ES-I3 (cell line): ENCODE results near the gene HTR2C.
"Not testable (repeated sequence)": the region's sequence is repeated elsewhere in the genome, so short reads cannot be mapped to it uniquely, and the experiment has no call there.

Source experiments
- H3K36me3 ChIP-seq: 2 replicates; pipeline ENCODE4 v1.6.1; 2013; ENCODE audit warnings: mild to moderate bottlenecking, low read length, control low read depth, moderate library complexity; ENCODE audit not compliant: insufficient read depth
- H3K4me1 ChIP-seq: 2 replicates; pipeline ENCODE4 v1.6.1; 2013; ENCODE audit warnings: mild to moderate bottlenecking, control low read depth, low read length; ENCODE audit not compliant: insufficient read depth
- H3K9ac ChIP-seq: 2 replicates; pipeline ENCODE4 v1.6.1; 2013; ENCODE audit warnings: low read depth, mild to moderate bottlenecking, low read length, moderate library complexity
- H3K9me3 ChIP-seq: 2 replicates; pipeline ENCODE4 v1.6.1; 2013; ENCODE audit warnings: mild to moderate bottlenecking, low read length, moderate library complexity; ENCODE audit not compliant: control insufficient read depth, insufficient read depth

HTR2C gene

DNA sequence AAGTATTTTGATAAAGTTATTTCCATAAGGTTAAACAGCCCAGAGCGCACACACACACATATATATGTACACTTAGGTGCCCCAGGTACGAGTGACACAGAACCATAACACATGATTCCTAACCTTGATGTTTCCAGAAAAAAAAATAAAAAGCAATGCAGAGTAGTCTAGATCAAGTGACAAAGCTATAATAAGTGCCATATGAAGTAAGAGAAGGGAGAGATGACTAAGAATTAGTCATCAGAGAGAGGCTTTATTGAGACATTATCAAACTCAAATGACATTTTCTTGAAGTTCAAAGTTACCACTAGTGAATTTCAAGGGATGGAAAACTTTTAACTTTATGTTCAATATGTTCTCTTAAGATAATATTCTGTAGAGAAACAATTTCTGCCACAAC, 215.0 kb downstream of the HTR2C start:
- Histone ChIP-seq H3K36me3 (no peaks in the 10 kb centered on the region), H3K9me3 (no peaks in the 10 kb centered on the region), H3K4me1 (no peaks in the 10 kb centered on the region), H3K9ac (no peak overlapping the region)

DNA sequence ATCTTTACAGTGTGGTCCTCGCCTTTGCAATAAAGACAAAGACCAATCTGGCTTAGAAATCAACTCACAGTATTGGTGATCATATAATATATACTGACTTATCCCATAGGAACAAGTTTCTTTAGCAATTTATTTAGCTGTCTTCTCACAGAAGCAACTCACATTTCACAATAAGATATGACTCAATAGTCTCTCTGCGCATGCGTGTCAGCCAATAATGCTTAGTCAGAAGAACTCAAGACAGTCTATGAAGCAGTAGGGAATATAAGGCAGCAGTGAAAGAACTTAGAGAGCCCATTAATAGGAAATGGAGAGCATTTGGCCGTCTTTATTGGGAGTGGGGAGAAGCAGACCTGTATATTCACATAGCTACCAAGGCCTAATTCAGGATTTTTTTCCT, 216.8 kb downstream of the HTR2C start:
- Histone ChIP-seq H3K4me1 (no peaks in the 10 kb centered on the region), H3K36me3 (no peaks in the 10 kb centered on the region), H3K9me3 (no peaks in the 10 kb centered on the region), H3K9ac (no peak overlapping the region)

DNA sequence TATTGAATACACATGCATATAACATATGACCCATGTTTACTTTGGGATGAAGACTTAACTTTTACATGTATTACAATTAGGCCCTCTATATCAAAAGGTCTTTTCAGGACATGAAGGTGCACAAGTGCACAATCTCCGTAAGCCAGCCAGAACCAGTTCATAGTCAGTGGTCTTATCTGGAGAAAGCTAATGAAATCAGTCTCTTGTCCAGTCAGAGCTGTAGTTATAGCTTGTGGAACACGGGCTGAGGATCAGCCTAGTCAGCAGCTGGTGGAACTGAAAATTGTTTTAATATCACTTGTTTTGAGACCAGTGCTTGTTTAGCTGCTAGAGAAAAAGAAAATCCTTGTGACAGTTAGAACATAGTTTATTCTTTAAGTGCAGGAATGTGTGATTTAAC, 235.6 kb downstream of the HTR2C start:
- Histone ChIP-seq H3K9ac (no peak overlapping the region), H3K9me3 (no peaks in the 10 kb centered on the region), H3K4me1 (no peaks in the 10 kb centered on the region), H3K36me3 (no peaks in the 10 kb centered on the region)

DNA sequence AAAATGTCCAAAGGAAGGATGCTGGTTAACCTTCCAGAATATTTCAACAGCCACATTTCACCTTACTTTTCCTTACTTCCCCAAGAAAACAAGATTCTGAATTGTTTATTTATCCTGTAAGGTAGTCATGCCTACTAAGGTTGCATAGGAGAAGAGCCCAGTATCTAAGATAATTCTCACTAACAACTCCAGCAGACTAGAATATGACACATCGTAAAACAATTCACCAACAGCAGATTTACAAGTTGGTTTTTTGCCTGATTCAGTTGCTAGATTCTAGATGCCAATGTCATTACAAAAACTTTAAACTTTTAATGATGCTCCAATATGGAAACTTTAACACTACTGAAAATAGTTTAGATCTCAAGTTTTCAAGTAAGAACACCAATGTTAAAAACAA, 257.2 kb downstream of the HTR2C start:
- H3K9ac ChIP-seq, result no peak overlapping the region
- H3K4me1 ChIP-seq, result no peaks in the 10 kb centered on the region
- no peaks in the 10 kb centered on the region for H3K36me3 ChIP-seq
- peaks cover 4% of the 10 kb centered on the region for H3K9me3 ChIP-seq

DNA sequence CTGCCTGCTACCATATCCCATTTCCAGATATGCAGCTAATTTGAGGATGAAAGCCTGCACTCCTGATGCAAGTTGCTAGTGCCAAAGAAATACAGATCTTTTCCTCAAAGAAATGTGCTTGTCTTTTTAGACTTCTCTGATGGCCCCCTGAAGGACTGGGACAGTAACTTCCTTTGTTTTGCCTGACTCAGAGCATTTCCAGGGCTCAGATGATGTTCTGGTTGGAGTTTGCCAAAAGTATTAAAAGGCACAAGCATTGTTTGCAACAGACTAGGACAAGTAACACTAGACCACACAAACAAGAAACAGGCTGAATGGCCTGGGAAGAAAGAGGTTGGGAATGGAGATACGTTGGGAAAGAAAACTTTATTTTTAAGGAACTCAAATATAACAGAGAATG, 258.3 kb downstream of the HTR2C start:
- Histone ChIP-seq H3K36me3 (no peaks in the 10 kb centered on the region), H3K9me3 (peaks cover 4% of the 10 kb centered on the region), H3K4me1 (no peaks in the 10 kb centered on the region), H3K9ac (no peak overlapping the region)

DNA sequence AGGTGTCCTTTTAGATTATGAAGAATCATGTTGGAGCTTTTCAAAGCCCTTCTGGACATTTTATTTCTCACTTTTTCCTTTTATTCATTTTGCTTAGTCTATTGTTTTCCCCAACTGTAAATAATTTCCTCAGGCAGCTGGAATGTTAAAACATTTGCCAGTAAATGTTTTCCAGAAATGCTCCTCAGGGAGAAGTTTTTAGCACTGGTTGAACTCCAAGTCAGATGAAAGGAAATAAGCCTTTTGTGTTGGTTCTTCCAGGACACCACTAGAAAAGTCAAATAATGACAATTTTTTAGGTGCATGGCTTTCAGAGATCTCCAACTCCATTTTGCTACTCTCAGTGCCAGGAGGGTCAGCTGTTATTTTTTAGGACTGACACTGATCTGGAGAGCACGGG, 305.6 kb downstream of the HTR2C start:
- H3K36me3 ChIP-seq, result no peaks in the 10 kb centered on the region
- H3K9ac ChIP-seq, result no peak overlapping the region
- H3K9me3 ChIP-seq, result no peaks in the 10 kb centered on the region; the same call in 1 of the 2 replicates
- H3K4me1 ChIP-seq, result no peaks in the 10 kb centered on the region

DNA sequence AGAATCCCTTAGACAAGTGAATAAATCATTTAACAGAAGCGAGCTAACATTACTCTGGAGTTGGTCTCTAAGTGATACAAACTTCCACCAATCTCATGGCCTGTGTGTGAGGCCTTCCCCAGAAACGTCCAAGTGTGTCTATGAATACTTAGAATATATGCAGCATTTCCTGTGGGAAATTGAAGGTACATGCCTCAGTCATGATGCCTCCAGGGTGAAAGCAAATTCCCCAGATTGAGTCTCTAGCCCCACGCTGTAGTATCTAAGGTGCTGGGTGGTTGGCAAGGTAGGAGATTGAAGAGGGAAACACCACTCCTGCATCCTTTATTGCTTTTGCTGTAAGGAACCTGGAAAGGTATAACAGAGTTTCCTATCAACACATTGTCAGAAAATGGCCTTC, 319.7 kb downstream of the HTR2C start:
- H3K9me3 ChIP-seq, result no peaks in the 10 kb centered on the region
- H3K36me3 ChIP-seq, result no peaks in the 10 kb centered on the region
- H3K4me1 ChIP-seq, result peaks cover 7% of the 10 kb centered on the region; the same call in 1 of the 2 replicates
- no peak overlapping the region for H3K9ac ChIP-seq

DNA sequence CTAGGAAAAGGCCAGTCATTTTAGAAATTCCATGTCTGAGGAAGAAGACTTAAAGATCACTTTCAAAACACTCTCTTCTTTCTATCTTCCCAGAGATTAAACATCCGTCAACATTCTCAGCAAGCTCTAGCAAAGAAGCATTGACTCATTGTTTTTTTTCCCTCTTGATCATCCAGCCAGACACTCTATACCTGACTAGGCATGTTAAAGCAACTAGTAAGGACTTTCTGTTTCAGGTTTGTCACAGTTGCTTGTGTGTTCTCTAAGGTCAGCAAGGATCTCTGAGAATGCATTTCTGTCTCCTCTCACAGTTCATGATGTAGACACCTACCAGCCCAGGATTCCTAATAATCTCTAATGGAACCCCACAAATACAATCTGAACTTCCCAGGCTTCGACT, 321.4 kb downstream of the HTR2C start:
- Histone ChIP-seq H3K4me1 (peaks cover 7% of the 10 kb centered on the region; the same call in 1 of the 2 replicates), H3K9me3 (no peaks in the 10 kb centered on the region), H3K36me3 (no peaks in the 10 kb centered on the region), H3K9ac (no peak overlapping the region)

DNA sequence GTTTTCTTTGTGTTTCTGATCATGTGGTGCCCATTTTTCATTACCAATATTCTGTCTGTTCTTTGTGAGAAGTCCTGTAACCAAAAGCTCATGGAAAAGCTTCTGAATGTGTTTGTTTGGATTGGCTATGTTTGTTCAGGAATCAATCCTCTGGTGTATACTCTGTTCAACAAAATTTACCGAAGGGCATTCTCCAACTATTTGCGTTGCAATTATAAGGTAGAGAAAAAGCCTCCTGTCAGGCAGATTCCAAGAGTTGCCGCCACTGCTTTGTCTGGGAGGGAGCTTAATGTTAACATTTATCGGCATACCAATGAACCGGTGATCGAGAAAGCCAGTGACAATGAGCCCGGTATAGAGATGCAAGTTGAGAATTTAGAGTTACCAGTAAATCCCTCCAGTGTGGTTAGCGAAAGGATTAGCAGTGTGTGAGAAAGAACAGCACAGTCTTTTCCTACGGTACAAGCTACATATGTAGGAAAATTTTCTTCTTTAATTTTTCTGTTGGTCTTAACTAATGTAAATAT, 323.2 kb downstream of the HTR2C start:
- no peaks in the 10 kb centered on the region for H3K9me3 ChIP-seq
- H3K9ac ChIP-seq, result no peak overlapping the region
- peaks cover 7% of the 10 kb centered on the region; the same call in 1 of the 2 replicates for H3K4me1 ChIP-seq
- H3K36me3 ChIP-seq, result no peaks in the 10 kb centered on the region

DNA sequence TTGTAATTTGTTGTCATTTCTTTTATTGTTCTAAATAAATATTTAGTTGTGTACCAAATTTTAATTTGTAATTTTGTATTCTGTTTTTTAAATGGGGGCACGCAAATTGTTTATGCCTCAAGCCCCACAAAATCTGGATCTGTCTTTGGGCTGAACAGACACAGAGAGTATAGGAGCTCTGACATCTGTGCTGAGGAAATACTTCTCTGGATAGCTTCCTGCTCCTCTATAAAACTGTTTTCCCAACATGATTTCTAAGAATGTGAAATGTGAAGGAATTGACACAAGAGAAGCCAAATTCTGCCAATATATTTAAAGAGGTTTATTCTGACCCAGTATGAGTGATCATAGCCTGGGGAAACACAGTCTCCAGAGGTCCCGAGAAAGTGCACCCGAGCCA, 340.5 kb downstream of the HTR2C start:
- Histone ChIP-seq H3K9me3 (no peaks in the 10 kb centered on the region; the same call in 1 of the 2 replicates), H3K4me1 (peaks cover 13% of the 10 kb centered on the region), H3K36me3 (no peaks in the 10 kb centered on the region), H3K9ac (no peak overlapping the region)

DNA sequence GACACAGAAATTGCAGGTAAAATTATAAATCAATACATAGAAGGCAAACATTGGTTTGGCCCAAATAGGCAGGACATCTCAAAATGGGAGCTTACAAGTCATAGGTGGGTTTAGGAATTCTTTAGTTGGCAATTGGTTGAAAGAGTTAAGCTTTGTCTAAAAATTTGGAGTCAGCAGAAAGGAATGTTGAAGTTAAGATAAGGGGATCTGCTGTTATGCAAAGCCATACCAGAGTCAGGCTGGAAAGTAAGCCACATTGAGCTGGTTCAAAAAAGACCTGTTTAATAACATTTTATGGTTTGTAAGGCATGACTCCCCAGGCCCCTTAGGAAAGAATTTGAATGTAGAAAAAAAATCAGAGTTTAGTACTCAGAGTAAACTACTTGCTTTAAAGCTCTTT, 341.0 kb downstream of the HTR2C start:
- H3K4me1 ChIP-seq, result peaks cover 13% of the 10 kb centered on the region
- H3K9ac ChIP-seq, result no peak overlapping the region
- H3K9me3 ChIP-seq, result no peaks in the 10 kb centered on the region; the same call in 1 of the 2 replicates
- no peaks in the 10 kb centered on the region for H3K36me3 ChIP-seq

DNA sequence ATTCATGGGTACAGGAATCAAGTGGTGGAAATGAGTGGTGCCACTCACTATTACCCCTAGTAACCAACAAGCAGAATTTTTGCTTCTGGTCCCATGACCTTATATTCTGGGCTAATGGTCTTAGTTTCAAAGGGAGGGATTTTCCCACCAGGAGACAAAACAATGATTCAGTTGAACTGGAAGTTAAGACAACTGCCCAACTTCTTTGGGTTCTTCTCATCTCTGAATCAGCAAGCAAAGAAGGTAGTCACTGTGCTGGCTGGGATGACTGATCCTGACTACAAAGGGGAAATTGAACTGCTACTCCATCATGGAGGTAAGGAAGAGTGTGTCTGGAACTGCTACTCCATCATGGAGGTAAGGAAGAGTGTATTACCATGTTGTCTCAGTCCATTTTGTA, 346.3 kb downstream of the HTR2C start:
- peaks cover 8% of the 10 kb centered on the region for H3K4me1 ChIP-seq
- peaks cover 18% of the 10 kb centered on the region for H3K9me3 ChIP-seq
- H3K9ac ChIP-seq, result no peak overlapping the region
- no peaks in the 10 kb centered on the region for H3K36me3 ChIP-seq

DNA sequence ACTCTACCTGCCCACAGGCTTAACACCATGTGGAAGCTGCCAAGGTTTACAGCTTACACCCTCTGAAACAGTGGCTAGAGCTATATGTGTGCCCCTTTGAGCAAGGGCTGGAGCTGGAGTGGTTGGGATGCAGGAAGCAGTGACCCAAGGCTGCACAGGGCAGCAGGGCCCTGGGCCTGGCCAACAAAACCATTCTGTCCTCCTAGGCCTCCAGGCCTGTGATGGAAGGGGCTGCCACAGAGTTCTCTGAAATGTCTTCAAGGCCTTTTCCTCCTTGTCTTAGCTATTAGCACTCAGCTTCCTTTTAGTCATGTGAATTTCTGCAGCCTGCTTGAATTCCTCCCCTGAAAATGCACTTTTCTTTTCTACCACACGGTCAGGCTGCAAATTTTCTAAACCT, 348.7 kb downstream of the HTR2C start:
- Histone ChIP-seq H3K4me1 (no peaks in the 10 kb centered on the region), H3K36me3 (no peaks in the 10 kb centered on the region), H3K9ac (no peak overlapping the region), H3K9me3 (peaks cover 18% of the 10 kb centered on the region)

DNA sequence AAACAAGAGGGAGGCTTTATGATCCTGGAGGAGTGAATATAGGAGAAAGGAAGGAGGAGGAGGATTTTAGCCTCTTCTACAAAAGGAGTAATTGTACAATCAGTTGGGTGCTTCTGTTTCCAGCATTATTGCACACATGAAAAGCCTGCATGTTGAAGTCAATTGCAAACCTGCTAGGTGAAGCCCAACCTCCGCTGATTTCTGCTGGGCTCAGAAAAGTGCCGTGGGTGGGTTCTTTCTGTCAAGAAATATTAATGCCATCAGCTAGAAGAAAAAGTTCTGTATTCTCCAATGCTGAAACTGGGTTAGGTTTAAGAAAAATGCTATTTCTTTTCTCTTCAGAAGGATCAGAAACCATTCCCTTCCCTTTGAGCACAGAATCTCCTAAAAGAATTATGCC, 349.4 kb downstream of the HTR2C start:
- H3K4me1 ChIP-seq, H3K36me3 ChIP-seq, H3K9ac ChIP-seq: not testable (repeated sequence)
- H3K9me3 ChIP-seq, result peaks cover 18% of the 10 kb centered on the region

DNA sequence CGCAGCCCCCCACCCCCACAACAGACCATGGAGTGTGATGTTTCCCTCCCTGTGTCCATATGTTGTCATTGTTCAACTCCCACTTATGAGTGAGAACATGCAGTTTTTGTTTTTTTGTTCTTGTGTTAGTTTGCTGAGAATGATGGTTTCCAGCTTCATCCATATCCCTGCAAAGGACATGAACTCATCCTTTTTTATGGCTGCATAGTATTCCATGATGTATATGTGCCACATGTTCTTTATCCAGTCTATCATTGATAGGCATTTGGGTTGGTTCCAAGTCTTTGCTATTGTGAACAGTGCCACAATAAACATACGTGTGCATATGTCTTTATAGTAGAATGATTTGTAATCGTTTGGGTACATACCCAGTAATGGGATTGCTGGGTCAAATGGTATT, 353.2 kb downstream of the HTR2C start:
- H3K4me1 ChIP-seq, H3K9ac ChIP-seq, H3K36me3 ChIP-seq: not testable (repeated sequence)
- peaks cover 14% of the 10 kb centered on the region for H3K9me3 ChIP-seq

DNA sequence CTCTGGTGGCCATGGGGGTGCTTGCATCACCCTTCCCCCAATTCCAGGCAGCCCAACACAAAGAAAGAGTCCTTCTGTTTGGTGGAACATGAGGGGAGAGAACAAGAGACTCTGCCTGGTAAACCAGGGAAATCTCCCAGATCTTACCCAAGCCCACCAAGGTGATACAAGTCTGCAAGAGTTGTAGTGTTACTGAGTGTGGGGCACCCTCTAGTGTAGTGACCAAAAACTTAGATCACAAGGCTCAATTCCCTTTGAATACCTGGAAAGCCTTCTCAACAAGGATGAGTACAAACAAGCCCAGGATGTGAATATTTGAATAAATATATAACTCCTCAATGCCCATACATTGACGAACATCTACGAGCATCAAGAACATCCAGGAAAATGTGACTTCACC, 368.8 kb downstream of the HTR2C start:
- Histone ChIP-seq H3K4me1 (no peaks in the 10 kb centered on the region), H3K9me3 (no peaks in the 10 kb centered on the region; the same call in 1 of the 2 replicates), H3K9ac (no peak overlapping the region), H3K36me3 (no peaks in the 10 kb centered on the region)
